Endodermal cell (in vitro differentiated cells): ENCODE results near the gene ZNF597. TPM values are rescaled to one million over a fixed set of nuclear protein-coding genes. Genes with fewer than 3 reads are reported as not detected.
A peak's percentile ranks its signal among the peaks of the same experiment; 100 is the strongest.
"Not testable (repeated sequence)": the region's sequence is repeated elsewhere in the genome, so short reads cannot be mapped to it uniquely, and the experiment has no call there.

Experiments used
- DNase-seq: peaks from one replicate; pipeline ENCODE4 v3.0.0-alpha.2; 2017
- H3K27ac ChIP-seq: 2 replicates; pipeline ENCODE4 v1.5.1; 2013; ENCODE audit warnings: mild to moderate bottlenecking, low read depth, low read length, moderate library complexity
- H3K27me3 ChIP-seq: 2 replicates; pipeline ENCODE4 v1.6.1; 2013; ENCODE audit warnings: mild to moderate bottlenecking, low read length, moderate library complexity; ENCODE audit not compliant: insufficient read depth, control insufficient read depth, poor library complexity, severe bottlenecking
- H3K36me3 ChIP-seq: 2 replicates; pipeline ENCODE4 v1.7.0; 2013; ENCODE audit warnings: mild to moderate bottlenecking, low read length, moderate library complexity; ENCODE audit not compliant: control insufficient read depth, insufficient read depth
- H3K4me1 ChIP-seq: one replicate; pipeline ENCODE4 v1.7.0; 2013; ENCODE audit warnings: low read length; ENCODE audit not compliant: control insufficient read depth, insufficient read depth
- H3K4me3 ChIP-seq: 2 replicates; pipeline ENCODE4 v1.5.1; 2013; ENCODE audit warnings: mild to moderate bottlenecking, low read length, moderate library complexity
- H3K9ac ChIP-seq: 2 replicates; pipeline ENCODE4 v1.6.1; 2013; ENCODE audit warnings: mild to moderate bottlenecking, low read length, moderate library complexity; ENCODE audit not compliant: poor library complexity, severe bottlenecking; ENCODE audit errors: extremely low read depth
- H3K9me3 ChIP-seq: 2 replicates; pipeline ENCODE4 v1.6.1; 2013; ENCODE audit warnings: mild to moderate bottlenecking, low read length, moderate library complexity; ENCODE audit not compliant: control insufficient read depth
- H3K27ac Mint-ChIP-seq: 2 replicates; pipeline ENCODE4 v1.8.0; 2020; ENCODE audit warnings: mixed read lengths
- H3K27me3 Mint-ChIP-seq: 2 replicates; pipeline ENCODE4 v1.8.0; 2021; ENCODE audit warnings: mild to moderate bottlenecking, mixed read lengths; ENCODE audit not compliant: insufficient read depth
- H3K36me3 Mint-ChIP-seq: 2 replicates; pipeline ENCODE4 v1.8.0; 2020; ENCODE audit warnings: low read depth, mixed read lengths
- H3K4me1 Mint-ChIP-seq: 2 replicates; pipeline ENCODE4 v1.8.0; 2020; ENCODE audit warnings: mixed read lengths
- H3K4me3 Mint-ChIP-seq: 2 replicates; pipeline ENCODE4 v1.8.0; 2020; ENCODE audit warnings: mild to moderate bottlenecking, moderate library complexity, mixed read lengths
- H3K9me3 Mint-ChIP-seq: 2 replicates; pipeline ENCODE4 v1.8.0; 2020; ENCODE audit warnings: mild to moderate bottlenecking, mixed read lengths
- WGBS, 2 experiments: methylation state at CpG; one replicate each; pipeline versions ENCODE4 v1.1.5 to v1.1.7; 2013; ENCODE audit warnings: missing lambda C conversion rate in 2 of 2, mixed read lengths in 1 of 2; ENCODE audit not compliant: insufficient coverage in 1 of 2, insufficient read length in 1 of 2; 5-methylcytosine and 5-hydroxymethylcytosine counted together
- total RNA-seq, 2 donors: library from RNA; stranded (reverse); fragmentation: NEBNext Ultra II Directional in 1 of 2; extraction: Animal tissue kit (Norgen Biotek cat#: 25700) in 1 of 2; gene quantifications; 2 replicates in 1 of 2; 3 replicates in 1 of 2; pipeline ENCODE4 v1.2.1, GENCODE V29; 2021
- TF ChIP-seq, protein P1 (sequence below): fragments of 200-600 bp; sonication (generic); conservative IDR thresholded peaks from 2 replicates; pipeline ENCODE4 v1.5.0; 2021; ENCODE audit warnings: antibody characterized with exemption, mild to moderate bottlenecking

Gene ZNF597
- total RNA-seq, 2 donors from 2014 or later: 2.0 to 3.1 TPM

DNA sequence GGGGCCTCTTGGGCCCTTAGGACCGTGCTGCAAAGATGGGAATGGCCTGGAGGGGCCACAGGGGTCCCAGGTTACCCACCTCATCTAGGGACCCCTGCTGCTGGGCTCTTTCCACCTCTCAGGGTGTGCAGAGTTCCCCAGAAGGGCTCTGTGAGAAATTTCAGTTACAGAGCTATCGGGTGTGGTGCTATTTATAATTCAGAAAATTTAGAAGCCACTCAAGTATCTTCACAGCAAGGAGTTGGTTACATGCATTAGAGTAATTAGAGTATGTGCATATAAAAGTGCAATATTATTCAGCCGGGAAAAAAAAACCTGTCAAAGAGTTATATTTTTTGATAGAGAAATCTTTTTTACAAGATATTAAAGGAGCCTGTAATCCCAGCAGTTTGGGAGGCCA is 33.1 kb upstream of the ZNF597 start:
- Histone ChIP-seq H3K9ac (no peak overlapping the region), H3K4me3 (no peak overlapping the region), H3K27me3 (no peaks in the 10 kb centered on the region), H3K9me3 (no peaks in the 10 kb centered on the region), H3K27ac (no peak overlapping the region), H3K4me1 (peaks cover 9% of the 10 kb centered on the region), H3K36me3 (peaks cover 39% of the 10 kb centered on the region)
- no peak overlapping the region for H3K4me3 Mint-ChIP-seq
- H3K27ac Mint-ChIP-seq: no peak overlapping the region
- TF ChIP-seq, protein P1, sequence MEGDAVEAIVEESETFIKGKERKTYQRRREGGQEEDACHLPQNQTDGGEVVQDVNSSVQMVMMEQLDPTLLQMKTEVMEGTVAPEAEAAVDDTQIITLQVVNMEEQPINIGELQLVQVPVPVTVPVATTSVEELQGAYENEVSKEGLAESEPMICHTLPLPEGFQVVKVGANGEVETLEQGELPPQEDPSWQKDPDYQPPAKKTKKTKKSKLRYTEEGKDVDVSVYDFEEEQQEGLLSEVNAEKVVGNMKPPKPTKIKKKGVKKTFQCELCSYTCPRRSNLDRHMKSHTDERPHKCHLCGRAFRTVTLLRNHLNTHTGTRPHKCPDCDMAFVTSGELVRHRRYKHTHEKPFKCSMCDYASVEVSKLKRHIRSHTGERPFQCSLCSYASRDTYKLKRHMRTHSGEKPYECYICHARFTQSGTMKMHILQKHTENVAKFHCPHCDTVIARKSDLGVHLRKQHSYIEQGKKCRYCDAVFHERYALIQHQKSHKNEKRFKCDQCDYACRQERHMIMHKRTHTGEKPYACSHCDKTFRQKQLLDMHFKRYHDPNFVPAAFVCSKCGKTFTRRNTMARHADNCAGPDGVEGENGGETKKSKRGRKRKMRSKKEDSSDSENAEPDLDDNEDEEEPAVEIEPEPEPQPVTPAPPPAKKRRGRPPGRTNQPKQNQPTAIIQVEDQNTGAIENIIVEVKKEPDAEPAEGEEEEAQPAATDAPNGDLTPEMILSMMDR: no peak
- H3K27me3 Mint-ChIP-seq: no peaks in the 10 kb centered on the region
- 85% methylated on average over 3 of the region's 3 CpGs; no CpG with 5 or more reads in 1 of the 2 experiments for WGBS, 2 experiments
- peaks cover 9% of the 10 kb centered on the region for H3K4me1 Mint-ChIP-seq
- peaks cover 45% of the 10 kb centered on the region for H3K36me3 Mint-ChIP-seq
- H3K9me3 Mint-ChIP-seq: no peaks in the 10 kb centered on the region
- DNase-seq: no peak

DNA sequence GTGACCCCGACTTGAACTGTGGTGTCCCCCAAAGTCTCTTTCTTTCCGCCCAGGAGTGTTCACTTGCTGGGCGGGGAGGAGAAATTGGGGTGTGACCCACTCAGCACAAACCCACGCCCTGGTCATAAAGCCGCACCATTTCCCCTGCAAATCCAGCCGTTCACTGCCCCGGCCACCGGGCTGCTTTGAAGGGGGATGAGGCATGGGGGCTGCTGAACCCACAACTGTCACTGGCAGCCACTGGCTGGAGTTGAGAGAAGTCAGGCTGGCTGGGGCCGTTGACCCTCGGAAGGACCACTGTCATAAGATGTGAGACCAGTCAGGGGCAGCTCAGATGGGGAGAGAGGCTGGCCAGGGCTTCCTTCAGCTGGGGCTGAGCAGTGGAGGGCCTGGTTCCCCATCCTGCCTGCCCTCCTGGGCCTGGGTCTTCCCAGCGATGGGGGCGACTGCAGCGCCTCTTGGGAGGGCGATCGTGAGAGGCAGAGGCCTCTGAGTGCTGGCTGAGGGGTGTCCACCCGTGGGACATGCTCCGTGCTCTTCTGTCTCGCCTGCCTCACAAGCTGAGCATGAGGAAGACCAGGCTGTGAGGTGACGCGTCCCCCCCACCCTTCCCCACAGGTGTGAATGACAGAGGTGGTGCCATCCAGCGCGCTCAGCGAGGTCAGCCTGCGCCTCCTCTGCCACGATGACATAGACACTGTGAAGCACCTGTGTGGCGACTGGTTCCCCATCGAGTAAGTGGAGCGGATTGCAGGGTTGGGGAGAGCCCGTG is 32.5 kb upstream of the ZNF597 start:
- Histone ChIP-seq H3K9ac (no peak overlapping the region), H3K36me3 (peaks cover 38% of the 10 kb centered on the region), H3K4me1 (peaks cover 9% of the 10 kb centered on the region), H3K4me3 (no peak overlapping the region), H3K27me3 (no peaks in the 10 kb centered on the region), H3K9me3 (no peaks in the 10 kb centered on the region), H3K27ac (no peak overlapping the region)
- Mint-ChIP-seq H3K4me3 (no peak overlapping the region), H3K9me3 (no peaks in the 10 kb centered on the region), H3K27me3 (no peaks in the 10 kb centered on the region), H3K36me3 (peaks cover 42% of the 10 kb centered on the region), H3K4me1 (peaks cover 2% of the 10 kb centered on the region), H3K27ac (peak overlapping the region; percentile 66)
- 96 to 100% methylated on average over 12 to 29 of the region's 29 CpGs for WGBS, 2 experiments
- TF ChIP-seq, protein P1: no peak
- DNase-seq: peak; percentile 41

DNA sequence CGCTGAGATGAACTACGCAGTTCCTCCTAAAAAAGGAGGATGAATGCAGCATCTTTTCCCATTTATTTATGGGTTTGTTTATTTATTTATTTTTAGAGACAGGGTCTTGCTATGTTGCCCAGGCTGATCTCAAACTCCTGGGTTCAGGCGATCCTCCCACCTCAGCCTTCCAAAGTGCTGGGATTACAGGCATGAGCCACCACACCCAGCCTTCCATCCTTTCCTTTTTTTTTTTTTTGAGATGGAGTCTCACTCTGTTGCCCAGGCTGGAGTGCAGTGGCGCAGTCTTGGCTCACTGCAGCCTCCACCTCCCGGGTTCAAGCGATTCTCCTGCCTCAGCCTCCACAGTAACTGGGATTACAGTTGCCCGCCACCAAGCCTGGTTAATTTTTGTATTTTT is 31.6 kb upstream of the ZNF597 start:
- H3K4me3 ChIP-seq, H3K27ac ChIP-seq, H3K4me1 Mint-ChIP-seq, H3K4me3 Mint-ChIP-seq, H3K4me1 ChIP-seq, H3K9ac ChIP-seq, H3K27me3 Mint-ChIP-seq, H3K27me3 ChIP-seq, H3K27ac Mint-ChIP-seq, H3K9me3 ChIP-seq, DNase-seq, H3K9me3 Mint-ChIP-seq: not testable (repeated sequence)
- H3K36me3 ChIP-seq: peaks cover 36% of the 10 kb centered on the region
- WGBS, 2 experiments: 95 to 100% methylated on average over 2 to 7 of the region's 7 CpGs
- H3K36me3 Mint-ChIP-seq: peaks cover 37% of the 10 kb centered on the region
